Measurements from ENCODE around the gene PLA2G4F. TPM values are rescaled to one million over a fixed set of nuclear protein-coding genes. Genes with fewer than 3 reads are reported as not detected.

PLA2G4F gene
- total RNA-seq, 3 donors from 2014 or later = under 0.01 to 2.0 (median 1.8) TPM

DNA sequence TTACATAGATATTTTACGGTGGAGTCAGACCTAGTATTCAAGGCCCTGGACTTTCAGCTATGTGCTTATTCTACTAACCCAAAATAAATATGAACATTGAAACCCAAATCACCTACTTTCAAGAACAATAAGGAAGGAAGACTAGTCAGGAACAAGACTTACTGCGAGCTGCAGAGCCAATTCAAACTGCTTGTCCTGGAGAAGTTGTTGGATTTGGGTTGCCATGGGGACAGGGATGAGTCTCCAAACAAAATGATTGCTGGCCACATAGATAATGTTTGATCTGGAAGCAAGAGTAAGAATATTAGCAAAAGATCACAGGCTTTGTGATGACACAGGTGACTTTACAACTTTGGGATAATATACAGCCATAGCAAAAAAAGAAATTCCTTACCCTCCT lies 21.6 kb upstream of the PLA2G4F start:
- TF ChIP-seq, protein P1, sequence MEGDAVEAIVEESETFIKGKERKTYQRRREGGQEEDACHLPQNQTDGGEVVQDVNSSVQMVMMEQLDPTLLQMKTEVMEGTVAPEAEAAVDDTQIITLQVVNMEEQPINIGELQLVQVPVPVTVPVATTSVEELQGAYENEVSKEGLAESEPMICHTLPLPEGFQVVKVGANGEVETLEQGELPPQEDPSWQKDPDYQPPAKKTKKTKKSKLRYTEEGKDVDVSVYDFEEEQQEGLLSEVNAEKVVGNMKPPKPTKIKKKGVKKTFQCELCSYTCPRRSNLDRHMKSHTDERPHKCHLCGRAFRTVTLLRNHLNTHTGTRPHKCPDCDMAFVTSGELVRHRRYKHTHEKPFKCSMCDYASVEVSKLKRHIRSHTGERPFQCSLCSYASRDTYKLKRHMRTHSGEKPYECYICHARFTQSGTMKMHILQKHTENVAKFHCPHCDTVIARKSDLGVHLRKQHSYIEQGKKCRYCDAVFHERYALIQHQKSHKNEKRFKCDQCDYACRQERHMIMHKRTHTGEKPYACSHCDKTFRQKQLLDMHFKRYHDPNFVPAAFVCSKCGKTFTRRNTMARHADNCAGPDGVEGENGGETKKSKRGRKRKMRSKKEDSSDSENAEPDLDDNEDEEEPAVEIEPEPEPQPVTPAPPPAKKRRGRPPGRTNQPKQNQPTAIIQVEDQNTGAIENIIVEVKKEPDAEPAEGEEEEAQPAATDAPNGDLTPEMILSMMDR (IDR thresholded peaks at IDR 0.05) = no peak
- TF ChIP-seq POLR2AphosphoS5 (IDR thresholded peaks at IDR 0.05) = no peak
- H3K27me3 ChIP-seq = no peaks in the 10 kb centered on the region
- intact Hi-C loops (cut with DNase I; ENCODE audit: low total_unique reads) = no loop called here
- no peak overlapping the region for H3K27ac ChIP-seq
- no peaks in the 10 kb centered on the region for H3K9me3 ChIP-seq
- peaks cover 10% of the 10 kb centered on the region for H3K36me3 ChIP-seq
- H3K4me1 ChIP-seq = no peaks in the 10 kb centered on the region
- no peak overlapping the region for H3K4me3 ChIP-seq
- DNase-seq (ENCODE audit: low spot score in 2 of 2) = no peak

DNA sequence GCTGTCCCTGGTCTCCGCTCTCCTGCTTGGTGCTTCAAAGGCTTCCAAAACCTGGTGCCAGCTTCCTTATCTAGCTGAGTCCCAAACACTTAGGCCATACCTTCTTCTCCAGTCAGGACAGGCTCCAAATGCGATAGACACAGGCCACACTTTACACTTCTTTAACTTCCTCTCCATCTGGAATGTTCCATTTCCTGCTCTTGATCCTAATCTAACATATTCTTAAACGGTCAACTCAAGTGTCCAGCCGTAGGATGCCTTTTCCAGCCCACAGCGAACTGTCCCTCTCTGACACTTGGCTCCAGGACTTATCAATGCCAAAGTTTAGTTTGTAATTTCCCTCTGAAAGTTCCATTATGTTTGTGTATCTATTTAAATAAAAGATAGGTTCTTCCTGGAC lies 19.2 kb upstream of the PLA2G4F start:
- intact Hi-C loops (cut with DNase I; ENCODE audit: low total_unique reads) = no loop called here
- TF ChIP-seq POLR2A (IDR thresholded peaks at IDR 0.05) = no peak
- TF ChIP-seq, protein P1 (IDR thresholded peaks at IDR 0.05) = no peak
- no peak for TF ChIP-seq POLR2AphosphoS5 (IDR thresholded peaks at IDR 0.05)
- no peaks in the 10 kb centered on the region for H3K9me3 ChIP-seq
- H3K27me3 ChIP-seq = no peaks in the 10 kb centered on the region
- H3K36me3 ChIP-seq = peaks cover 10% of the 10 kb centered on the region
- H3K4me1 ChIP-seq = no peaks in the 10 kb centered on the region
- DNase-seq (ENCODE audit: low spot score in 2 of 2) = no peak
- no peak overlapping the region for H3K27ac ChIP-seq
- no peak overlapping the region for H3K4me3 ChIP-seq

DNA sequence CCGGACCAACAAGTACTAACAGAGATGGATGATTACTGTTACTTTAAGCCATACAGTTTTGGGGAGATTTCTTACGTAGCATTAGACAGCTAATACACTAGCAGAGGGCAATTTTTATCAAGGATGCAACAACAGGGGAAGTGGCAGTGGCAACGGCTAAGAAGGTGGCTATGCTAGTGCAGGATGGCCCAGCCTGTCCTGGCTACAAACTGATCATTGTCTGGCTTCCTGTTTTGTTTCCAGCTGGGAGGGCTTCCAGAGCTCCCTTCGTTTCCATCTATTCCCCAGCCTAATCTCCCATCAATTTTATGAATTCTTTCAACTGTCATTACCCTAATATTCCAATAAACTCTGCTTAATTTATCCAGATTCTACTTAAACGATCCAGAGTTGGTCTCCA lies 16.0 kb upstream of the PLA2G4F start:
- no peak for DNase-seq (ENCODE audit: low spot score in 2 of 2)
- intact Hi-C loops (cut with DNase I; ENCODE audit: low total_unique reads) = no loop called here
- peaks cover 10% of the 10 kb centered on the region for H3K36me3 ChIP-seq
- no peaks in the 10 kb centered on the region for H3K4me1 ChIP-seq
- H3K27me3 ChIP-seq = no peaks in the 10 kb centered on the region
- no peak overlapping the region for H3K4me3 ChIP-seq
- no peak overlapping the region for H3K27ac ChIP-seq
- H3K9me3 ChIP-seq = no peaks in the 10 kb centered on the region
- TF ChIP-seq, protein P1 (IDR thresholded peaks at IDR 0.05) = no peak
- TF ChIP-seq POLR2AphosphoS5 (IDR thresholded peaks at IDR 0.05) (no peak), POLR2A (IDR thresholded peaks at IDR 0.05) (no peak)

DNA sequence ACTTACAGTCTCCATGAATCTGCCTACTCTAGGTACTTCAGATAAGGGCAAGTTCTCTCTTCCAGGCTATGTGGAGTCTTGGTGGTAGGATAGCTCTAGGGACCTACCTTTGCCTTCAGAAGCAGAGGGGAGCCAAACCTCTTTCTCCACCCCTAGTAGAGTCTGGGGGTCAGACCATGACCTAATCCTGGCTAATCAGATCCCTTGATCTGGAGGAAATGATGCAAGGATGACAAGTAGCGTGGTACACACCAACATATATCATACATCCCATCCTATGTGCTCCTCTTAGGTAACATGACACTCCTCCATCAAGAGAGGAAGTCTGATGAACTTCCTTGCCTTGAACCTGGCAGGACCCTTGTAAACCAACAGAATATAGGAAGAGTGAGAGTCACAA lies 15.4 kb upstream of the PLA2G4F start:
- no peaks in the 10 kb centered on the region for H3K27me3 ChIP-seq
- TF ChIP-seq, protein P1 (IDR thresholded peaks at IDR 0.05) = no peak
- TF ChIP-seq POLR2AphosphoS5 (IDR thresholded peaks at IDR 0.05) (no peak), POLR2A (IDR thresholded peaks at IDR 0.05) (no peak)
- H3K4me3 ChIP-seq = no peak overlapping the region
- H3K36me3 ChIP-seq = peaks cover 10% of the 10 kb centered on the region
- intact Hi-C loops (cut with DNase I; ENCODE audit: low total_unique reads) = no loop called here
- H3K4me1 ChIP-seq = no peaks in the 10 kb centered on the region
- H3K9me3 ChIP-seq = no peaks in the 10 kb centered on the region
- H3K27ac ChIP-seq = no peak overlapping the region
- DNase-seq (ENCODE audit: low spot score in 2 of 2) = no peak

- no peaks in the 10 kb centered on the region for H3K9me3 ChIP-seq
- intact Hi-C loops (cut with DNase I; ENCODE audit: low total_unique reads) = no loop called here
- no peak overlapping the region for H3K27ac ChIP-seq
- no peaks in the 10 kb centered on the region for H3K27me3 ChIP-seq
- no peak for DNase-seq (ENCODE audit: low spot score in 2 of 2)
- H3K4me3 ChIP-seq = no peak overlapping the region
- TF ChIP-seq POLR2AphosphoS5 (IDR thresholded peaks at IDR 0.05) (no peak), POLR2A (IDR thresholded peaks at IDR 0.05) (no peak)
- TF ChIP-seq, protein P1 (IDR thresholded peaks at IDR 0.05) = no peak
- no peaks in the 10 kb centered on the region for H3K4me1 ChIP-seq
- H3K36me3 ChIP-seq = peaks cover 11% of the 10 kb centered on the region
Measured at GRCh38 chr15:42171122-42171521, 14.7 kb upstream of the PLA2G4F start.
